ENCODE measurements around the gene CD72.
"Not testable (repeated sequence)": the region's sequence is repeated elsewhere in the genome, so short reads cannot be mapped to it uniquely, and the experiment has no call there.

Gene CD72

DNA sequence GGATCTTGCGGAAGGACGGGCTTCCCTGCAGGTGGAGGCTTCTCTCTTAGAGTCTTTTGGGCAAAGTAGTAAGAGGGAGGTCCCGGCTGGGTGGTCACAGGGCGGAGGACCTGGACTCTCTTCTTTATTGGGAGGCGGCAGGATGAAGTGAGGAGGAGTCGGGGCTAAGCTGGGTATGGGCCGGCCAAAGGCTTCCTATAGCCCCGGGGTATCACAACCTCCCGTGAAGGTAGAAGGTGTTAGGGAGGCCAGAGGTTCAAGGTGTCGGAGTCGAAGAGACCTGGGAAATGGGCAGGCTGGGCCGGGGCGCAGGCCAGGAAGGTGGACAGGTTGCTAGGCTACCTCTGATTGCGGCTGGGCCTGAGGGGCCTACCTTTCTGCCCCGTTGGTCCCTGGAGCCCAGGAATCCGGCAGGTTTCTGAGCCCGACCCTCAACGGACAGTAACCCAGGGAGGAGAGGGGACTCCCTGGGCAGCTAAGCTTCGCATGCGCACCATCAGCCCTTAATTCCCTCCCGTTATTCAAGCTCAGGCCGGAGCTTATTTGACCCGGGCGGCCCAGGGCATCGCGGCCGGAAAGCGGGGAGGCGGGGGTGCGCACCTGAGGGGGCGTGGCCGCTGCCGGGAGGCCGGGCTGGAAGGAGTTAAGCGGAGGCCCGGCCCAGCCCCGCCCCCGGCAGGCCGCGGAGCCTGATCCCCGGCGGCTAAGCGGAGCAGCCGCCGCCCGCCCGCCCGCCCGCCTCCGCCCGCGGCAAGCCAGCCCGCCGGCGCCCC is 13.4 kb downstream of the CD72 start, which contains the start of gene TESK1:
Gene TESK1 (plus strand): TSS at position 685 of the 773 bp plus-strand sequence. CDS start 358 bp downstream, outside the sequence.
- peak within 1 kb of the TSS; percentile 91 for H3K4me3 ChIP-seq
- peak; percentile 86 for DNase-seq (ENCODE audit: low spot score)
- peak within 1 kb of the TSS; percentile 85 to 99 for H3K27ac ChIP-seq
- TF ChIP-seq, protein P1, sequence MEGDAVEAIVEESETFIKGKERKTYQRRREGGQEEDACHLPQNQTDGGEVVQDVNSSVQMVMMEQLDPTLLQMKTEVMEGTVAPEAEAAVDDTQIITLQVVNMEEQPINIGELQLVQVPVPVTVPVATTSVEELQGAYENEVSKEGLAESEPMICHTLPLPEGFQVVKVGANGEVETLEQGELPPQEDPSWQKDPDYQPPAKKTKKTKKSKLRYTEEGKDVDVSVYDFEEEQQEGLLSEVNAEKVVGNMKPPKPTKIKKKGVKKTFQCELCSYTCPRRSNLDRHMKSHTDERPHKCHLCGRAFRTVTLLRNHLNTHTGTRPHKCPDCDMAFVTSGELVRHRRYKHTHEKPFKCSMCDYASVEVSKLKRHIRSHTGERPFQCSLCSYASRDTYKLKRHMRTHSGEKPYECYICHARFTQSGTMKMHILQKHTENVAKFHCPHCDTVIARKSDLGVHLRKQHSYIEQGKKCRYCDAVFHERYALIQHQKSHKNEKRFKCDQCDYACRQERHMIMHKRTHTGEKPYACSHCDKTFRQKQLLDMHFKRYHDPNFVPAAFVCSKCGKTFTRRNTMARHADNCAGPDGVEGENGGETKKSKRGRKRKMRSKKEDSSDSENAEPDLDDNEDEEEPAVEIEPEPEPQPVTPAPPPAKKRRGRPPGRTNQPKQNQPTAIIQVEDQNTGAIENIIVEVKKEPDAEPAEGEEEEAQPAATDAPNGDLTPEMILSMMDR (IDR thresholded peaks at IDR 0.05): no peak

DNA sequence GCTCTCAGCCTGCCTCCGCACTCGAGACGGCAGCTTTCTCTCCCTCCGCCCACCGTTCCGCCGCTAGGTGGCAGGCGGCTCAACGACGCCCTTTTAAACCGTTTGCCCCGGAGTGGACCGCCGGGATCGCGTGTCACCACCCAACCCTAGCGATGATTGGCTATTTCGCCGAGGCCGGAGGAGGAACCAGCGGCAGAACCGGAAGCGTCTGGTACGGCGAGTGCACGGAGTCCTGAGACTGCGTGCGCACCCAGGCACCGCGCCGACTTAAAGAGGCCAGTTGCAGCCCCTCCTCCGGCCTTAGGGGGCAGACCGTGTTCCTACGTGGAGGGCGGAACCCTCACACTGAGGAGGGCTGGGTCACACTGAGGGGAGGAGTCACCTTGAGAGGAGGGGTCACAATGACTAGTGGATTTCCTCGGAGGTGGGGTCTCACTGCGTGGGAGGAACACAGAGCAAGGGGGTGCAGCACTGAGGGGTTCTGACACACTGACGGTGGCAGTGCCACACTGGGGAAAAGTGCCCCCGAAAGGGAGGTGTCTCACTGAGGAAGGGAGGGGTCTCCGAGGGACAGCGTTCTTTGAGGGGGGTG is 14.1 kb downstream of the CD72 start:
- peak overlapping the region; percentile 85 to 99 for H3K27ac ChIP-seq
- peak; percentile 100 for DNase-seq (ENCODE audit: low spot score)
- TF ChIP-seq, protein P1 (IDR thresholded peaks at IDR 0.05): peak; percentile 83
- peak overlapping the region; percentile 91 for H3K4me3 ChIP-seq

DNA sequence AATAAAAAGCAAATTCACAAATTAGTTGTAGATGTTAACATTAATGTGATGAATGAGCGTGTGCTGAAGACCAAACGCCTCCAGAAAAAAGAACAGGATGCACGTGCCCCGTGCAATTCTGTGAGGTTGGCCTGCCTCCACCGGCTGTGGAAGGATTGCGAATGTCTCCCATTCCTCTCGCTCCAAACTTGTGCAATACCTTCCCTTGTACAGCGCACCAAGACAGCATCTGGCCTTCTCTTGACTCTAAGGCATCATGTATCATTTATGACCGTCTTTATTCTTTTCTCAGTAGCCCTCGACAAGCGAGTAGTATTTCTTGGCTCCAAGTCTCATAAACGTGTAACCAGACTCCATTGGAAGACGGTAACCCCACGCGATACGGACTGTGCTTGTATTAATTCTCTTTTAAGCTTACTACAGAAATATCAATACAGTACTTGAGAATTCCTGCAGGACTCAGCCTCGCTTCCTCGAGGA is 14.7 kb downstream of the CD72 start:
- DNase-seq (ENCODE audit: low spot score): peak; percentile 88
- H3K27ac ChIP-seq: peak overlapping the region; percentile 85 to 99

DNA sequence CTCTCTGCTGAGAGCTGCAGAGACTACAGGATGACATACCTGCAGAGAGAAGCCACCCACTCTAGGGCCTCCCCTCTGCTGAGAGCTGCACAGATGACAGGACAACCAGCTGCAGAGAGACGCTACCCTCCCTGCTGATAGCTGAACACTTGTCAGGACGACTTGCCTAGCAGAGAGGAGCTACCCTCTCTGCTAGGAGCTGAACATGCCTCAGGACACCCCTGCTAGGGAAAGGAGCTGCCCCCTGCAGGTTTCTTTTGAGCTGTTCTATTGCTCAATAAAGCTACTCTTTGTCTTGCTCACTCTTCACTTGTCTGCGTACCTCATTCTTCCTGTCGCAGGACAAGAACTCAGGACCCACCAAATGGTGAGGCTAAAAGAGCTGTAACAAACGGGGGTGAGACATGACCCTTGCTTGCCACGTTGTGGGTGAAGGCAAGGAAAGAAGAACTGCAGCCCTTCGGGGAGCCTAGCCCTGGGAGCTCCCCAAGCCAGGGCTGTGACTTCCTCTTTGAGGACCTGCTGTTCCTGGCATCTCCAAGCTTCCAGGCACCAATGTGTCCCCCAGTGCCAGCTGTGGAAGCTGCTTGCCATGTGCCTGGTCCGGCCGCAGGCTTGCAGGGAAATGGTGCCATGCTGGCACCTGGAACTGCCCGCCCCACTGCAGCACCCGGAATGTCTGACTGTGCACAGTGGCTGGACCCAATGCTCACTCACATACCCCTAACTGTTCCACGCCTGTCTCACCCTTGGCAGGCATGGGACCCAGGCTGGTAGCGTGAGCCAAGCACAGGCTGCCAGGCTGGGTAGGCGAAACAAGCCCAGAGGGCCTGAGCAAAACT is 18.2 kb downstream of the CD72 start:
- no peak overlapping the region for H3K4me3 ChIP-seq
- DNase-seq (ENCODE audit: low spot score): peak; percentile 64
- TF ChIP-seq, protein P1 (IDR thresholded peaks at IDR 0.05): no peak
- H3K27ac ChIP-seq: peak overlapping the region in 1 of 2 donors; percentile 64

More for the DNA sequence above, 14.7 kb downstream of the CD72 start:
- TF ChIP-seq, protein P1 (IDR thresholded peaks at IDR 0.05): no peak
- H3K4me3 ChIP-seq: peak overlapping the region; percentile 65

DNA sequence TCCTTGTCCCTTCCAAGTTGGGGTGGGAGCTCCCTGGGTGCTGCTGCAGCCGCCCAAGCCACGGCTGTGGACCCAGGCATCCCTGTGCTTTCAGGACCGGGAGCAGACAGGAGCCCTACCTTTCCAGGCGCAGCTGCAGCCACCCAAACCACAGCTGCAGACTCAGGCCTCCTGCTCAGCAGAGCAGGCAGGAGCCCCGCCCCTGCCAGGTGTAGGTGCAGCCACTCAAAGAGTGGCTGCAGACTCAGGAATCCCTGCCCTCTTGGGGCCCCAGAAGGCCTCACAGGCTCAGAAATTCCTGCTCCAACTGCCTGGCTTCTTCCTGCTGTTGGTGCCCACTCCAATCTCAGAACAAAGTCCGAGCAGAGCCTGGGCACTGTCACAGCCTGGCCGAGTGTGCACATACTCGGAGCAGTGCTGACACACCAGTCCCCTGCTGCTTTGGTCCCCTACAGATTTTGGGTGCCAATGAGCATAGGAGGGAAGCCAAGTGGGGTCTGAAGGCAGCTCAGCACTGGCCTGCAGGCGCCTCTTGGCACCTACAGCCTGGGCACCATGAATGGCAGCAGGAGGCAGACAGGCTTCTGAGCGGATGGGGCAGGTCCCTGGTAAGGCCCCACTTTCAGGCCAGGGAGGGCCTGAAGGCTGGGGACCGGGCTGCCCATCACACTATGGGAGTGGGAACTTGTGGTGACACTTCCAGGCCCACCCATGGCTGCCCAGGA is 19.2 kb downstream of the CD72 start:
- peak; percentile 67 for DNase-seq (ENCODE audit: low spot score)
- TF ChIP-seq, protein P1 (IDR thresholded peaks at IDR 0.05): no peak
- Histone ChIP-seq H3K27ac (peak overlapping the region in 1 of 2 donors; percentile 64), H3K4me3 (no peak overlapping the region)

DNA sequence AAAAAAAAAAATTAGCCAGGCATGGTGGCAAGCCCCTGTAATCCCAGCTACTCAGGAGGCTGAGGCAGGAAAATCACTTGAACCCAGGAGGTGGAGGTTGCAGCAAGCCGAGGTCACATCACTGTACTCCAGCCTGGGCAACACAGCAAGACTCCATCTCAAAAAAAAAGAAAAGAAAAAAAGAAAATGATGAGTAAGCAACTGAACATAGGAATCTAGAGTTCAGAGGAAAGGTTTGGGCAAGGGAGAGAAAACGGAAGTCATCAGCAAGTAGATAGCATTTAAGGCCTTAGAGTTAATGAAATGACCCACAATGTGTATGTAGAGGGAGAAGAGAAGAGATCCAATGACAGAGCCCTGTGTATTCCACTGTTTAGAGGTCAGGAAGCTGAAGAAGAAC is 21.3 kb downstream of the CD72 start:
- not testable (repeated sequence) for H3K27ac ChIP-seq

More for the DNA sequence above, 21.3 kb downstream of the CD72 start:
- H3K4me3 ChIP-seq: not testable (repeated sequence)
- peak; percentile 0 for DNase-seq (ENCODE audit: low spot score)

Data from coronary artery (tissue), 2 donors.